Endometrium (tissue), 2 donors: ENCODE data around the gene STMN3.
"Not testable (repeated sequence)": the region's sequence is repeated elsewhere in the genome, so short reads cannot be mapped to it uniquely, and the experiment has no call there.

Experiments used
- FAIRE-seq: peaks from 2 replicates; lab custom pipeline; 2012; peaks lifted over from hg19 to GRCh38; lab: Jason Lieb, UNC
- donor health status: control.
- donor health status: control.

The STMN3 gene

DNA sequence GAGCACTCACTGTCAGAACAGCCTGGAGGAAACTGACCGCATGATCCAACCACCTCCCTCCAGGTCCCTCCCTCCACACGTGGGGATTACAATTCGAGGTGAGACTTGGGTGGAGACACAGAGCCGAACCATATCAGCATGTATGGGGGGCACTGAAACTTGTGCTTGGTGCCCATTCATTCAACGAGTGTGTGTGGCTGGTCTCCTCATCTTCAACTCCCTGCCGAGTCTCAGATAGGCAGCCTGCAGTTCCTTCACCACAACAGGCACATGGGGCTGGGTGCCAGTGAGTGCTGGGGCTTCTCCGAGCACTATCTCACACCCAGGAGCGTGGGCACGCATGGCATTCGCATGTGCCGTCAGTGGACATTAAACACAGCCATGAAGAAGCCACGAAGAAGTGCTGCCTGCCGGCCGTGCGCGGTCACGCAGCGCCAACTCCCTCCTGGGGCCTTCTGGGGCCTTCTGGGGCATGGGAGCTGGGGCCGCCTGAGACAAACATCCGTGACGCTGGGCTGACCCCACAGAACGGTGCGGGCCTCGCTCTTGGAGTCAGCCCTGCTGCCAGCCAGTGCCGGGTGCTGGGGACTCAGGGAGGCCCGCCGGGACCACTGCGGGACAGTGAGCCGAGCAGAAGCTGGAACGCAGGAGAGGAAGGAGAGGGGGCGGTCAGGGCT lies 4.2 kb upstream of the STMN3 start:
- no peak for FAIRE-seq

DNA sequence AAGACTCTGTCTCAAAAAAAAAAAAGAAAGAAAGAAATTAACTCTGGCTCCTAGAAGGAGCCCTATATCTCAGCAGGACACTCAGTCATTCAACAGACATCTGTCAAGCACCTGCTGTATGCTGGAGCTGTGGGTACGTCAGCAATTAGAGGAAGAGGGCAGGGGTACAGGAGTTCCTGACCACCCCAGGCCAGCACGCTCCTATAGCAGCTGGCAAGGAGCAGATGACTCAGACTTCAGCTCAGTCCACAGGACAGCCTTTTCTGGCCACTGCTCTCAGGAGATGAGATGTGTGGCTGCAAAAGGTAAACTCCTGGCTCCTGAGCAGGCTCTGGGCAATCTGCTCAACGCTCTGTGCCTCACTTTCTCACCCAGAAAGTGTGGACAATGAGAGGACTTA lies 3.2 kb upstream of the STMN3 start:
- FAIRE-seq: no peak

DNA sequence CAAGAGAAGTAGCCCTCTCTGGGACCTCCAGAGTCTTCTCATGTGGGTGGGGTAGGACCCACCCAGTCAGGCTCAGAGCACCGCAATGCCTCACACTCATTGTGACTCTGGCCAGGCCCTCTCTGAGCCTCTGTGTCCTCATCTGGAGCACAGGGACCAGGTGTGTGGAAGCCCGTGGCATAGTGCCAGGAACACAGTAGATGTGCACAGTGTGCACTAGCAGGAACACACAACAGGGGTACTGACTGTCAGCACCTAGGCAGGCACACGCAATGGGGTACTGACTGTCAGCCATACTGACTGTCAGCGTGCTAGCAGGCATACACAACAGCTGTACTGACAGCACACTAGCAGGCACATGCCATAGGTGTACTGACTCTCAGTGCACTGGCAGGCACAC lies 2.0 kb upstream of the STMN3 start:
- no peak for FAIRE-seq

DNA sequence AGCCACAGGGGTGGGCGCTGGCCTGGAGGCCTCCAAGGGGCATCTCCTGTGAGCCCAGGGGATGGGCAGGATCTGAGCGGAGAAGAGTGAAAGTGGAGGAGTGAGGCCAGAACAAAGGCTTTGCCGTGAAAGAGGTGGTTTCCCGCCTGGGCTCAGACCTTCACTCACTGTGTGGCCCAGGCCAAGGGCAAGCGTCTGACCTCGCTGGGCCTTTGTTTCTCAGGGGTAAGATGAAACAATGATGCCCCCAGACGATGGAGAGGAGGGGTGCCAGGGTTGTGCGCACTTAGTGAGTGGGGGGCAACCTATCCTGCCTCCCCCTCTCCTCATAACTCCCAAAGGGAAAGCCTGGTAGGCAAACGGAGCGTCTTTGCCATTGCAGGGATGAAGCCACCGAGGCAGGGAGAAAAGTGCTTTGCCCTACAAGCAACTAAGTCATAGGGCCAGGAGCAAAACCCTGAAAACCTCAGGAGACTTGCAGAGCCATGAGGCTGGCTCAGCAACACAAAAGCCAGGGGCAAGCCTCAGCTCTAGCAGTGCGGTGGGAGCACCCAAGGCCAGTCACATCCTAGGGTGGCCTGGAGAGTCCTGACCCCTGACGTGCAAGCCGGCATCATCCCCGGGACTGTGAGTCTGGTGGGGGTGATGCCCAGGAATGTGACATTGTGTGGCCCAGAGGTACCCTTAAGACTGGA lies 897 bp upstream of the STMN3 start:
- no peak for FAIRE-seq

DNA sequence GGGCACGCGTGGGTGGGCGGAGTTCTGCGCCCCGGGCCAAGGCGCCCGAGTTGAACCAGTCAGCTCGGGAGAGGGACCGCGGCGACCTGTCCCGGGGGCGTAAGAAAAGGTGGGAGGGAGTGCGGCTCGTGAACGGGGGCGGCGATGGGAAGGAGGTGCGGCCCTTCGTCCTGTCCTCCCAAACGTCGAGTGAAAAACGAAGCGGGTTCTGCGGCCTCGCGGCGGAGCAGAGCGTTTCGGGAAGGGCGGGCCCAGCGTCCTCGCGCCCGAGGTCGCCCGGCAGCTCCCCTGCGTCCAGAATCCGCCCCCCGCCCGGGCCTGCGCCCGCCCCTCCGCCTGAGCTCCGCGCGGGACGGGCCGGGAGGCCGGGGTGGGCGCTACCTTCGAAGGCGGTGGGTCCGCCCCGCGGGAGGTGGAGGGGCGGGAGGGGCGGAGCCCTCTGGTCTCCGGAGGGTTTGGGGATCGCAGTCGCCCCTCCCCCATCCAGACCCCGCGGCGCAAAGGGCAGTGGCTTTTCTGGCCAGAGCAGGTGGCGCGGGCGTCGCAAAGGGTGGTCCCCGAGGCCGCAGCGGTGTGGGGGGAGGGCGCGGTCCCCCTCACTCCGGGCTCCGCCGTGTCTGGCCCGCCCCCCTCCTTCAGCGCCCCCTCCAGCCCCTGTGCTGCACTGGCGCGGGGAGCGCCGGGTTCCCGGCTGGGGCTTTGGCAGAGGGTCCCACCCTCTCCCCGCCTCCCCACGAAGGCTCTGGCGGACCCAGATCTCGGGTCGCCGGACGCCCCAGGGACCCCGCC lies 838 bp downstream of the STMN3 start:
- FAIRE-seq: no peak

DNA sequence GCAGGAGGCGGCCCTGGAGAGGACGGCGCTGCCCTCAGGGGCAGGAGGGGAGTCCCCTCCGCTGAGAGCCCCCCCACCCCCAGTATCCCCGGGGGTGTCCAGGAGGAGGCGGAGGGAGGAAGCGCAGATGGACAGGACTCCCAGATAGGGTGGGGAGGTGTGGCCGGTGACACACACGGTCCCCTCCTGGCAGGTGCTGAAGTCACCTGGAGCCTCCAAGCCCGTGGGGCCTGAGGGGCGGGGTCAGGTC lies 1.4 kb downstream of the STMN3 start:
- no peak for FAIRE-seq

DNA sequence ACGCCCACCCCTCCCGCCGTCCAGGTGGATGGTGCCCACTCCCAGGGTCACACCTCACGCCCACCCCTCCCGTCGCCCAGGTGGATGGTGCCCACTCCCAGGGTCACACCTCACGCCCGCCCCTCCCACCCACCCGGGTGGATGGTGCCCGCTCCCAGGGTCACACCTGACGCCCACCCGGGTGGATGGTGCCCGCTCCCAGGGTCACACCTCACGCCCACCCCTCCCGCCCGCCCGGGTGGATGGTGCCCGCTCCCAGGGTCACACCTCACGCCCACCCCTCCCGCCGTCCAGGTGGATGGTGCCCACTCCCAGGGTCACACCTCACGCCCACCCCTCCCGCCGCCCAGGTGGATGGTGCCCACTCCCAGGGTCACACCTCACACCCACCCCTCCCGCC lies 2.7 kb downstream of the STMN3 start:
- not testable (repeated sequence) for FAIRE-seq

DNA sequence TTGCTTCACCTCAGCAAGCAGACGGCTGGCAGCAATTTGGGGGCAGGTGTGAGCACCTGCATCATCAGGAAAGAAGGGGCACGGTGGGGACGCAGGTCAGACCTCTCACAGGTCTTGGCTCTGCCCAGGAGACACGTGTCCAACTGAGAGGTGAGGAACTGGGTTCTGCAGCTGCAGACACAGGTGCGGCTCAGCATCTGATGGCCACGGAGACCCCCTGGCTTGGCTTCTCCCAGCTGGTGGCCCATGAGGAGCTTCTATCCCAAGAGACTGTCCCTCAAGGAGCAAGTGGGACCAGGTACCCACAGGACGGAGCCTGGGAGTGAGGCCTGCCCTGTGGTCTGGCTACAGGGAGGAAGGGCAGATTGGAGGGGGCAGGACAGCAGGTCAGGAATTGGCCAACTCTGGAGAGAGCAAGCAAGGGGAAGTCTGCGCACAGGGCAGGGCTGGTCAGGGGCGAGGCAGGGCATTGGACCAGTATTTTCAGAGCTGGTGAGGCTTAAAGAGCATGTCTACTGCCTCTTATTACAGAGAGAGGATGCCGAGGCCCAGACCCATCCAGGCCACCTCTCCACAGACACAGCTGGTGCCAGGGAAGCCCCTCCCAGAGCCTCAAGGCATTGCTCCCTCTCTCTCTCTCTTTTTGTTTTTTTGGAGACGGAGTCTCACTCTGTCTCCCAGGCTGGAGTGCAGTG lies 4.2 kb downstream of the STMN3 start:
- no peak for FAIRE-seq

DNA sequence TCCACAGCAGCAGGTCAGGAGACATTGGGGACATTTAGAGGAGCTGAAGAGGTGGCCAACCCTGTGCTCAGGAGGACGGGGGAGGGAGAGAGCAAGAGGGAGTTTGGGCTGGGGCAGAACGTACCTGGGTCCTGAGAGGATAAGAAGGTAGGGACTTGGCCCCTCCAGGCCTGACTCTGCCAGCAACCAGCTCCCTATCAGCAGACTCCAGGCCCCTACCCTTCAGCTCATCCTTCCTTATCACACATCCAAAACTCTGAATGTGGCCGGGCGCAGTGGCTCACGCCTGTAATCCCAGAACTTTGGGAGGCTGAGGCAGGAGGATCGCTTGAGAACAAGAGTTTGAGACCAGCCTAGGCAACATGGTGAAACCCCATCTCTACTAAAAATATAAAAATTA lies 5.0 kb downstream of the STMN3 start:
- FAIRE-seq: no peak

DNA sequence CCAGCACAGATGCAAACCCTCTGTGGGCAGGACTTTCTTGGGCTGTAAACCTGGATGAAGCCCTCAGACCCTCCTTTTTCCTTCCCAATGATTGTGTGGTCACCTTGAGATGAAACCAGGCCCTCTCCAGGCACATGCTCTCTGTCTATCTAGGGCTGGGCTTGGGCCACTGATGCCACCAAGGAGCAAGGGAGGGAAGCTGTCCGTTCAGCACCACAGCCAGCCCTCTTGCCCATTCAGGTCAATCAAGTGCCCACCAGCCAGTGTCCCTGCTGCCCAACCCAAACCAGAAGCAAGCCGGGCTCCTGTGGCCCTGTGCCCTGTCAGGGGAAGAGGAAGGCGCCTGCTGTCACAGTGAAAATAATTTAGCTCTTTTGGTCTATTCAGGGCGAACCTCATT lies 8.0 kb downstream of the STMN3 start:
- FAIRE-seq: no peak

DNA sequence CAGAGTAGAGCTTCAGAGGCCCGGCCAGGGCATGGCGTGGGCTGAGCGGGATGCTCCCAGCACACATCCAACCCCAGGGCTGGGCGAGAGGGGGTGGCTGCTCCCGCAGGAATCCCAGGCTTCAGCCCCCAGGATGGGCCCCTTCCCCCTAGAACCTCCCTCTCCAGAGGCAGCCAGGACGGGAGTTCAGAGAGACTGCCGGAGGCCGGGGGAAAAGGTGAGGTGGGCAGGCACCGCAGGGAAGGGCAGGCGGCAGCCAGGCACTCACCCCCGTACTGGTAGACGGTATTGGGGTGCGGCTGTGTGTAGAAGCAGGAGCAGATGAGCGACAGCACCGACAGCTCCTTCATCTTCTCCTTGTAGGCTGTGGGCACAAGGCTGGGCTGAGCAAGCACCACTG lies 9.3 kb downstream of the STMN3 start:
- no peak for FAIRE-seq

DNA sequence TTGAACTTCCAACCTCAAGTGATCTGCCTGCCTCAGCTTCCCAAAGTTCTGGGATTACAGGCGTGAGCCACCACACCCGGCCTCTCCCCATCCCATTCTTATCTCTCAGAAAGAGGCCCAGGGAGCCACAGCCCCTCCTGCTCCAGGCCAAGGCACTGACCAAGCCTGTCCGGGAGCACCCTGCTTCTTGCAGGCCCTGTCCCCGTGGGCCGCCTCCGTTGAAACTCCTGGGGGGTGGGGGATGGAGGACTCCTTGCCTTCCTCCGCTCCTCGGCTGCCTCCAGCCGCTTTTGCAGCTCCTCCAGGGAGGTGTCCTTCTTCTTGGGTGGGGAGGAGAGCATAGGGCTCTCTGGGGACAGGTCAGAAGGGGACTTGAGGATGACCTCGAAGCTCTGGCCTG lies 9.7 kb downstream of the STMN3 start:
- FAIRE-seq: no peak

DNA sequence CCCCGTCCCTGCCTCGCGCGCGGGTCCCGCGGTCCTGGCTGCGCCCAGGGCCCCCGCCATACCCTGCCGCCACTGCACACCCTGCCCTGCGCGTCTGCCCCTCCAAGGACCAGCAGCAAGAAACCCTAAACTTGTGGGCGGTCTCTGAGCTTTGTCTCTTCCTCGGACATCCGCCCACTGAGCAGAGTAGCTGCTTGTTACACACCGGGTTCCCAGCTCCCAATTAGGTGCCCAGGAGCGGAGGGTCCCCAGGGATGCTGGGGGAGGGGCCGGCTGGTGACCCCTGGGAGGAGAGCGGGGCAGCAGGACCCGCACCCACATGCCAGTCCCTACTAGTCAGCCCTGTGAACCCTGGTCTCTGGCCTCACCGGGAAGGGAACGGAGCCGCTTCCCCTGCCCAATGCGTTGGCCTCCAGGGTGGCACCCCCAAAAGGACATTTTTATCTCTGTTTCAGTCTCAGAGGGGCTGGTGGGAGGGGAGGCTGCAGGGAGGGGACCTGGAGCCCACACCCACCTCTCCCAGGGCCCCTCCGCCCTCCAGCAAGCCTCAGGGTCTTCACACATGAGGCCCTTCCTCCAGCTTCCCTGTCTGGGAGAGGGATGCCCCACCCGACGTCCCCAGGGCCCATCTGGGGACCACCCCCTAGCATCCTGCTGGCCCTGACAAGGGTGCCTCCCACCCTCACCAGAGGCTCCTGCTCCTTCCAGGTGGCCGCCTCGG lies 10.5 kb downstream of the STMN3 start:
- no peak for FAIRE-seq

DNA sequence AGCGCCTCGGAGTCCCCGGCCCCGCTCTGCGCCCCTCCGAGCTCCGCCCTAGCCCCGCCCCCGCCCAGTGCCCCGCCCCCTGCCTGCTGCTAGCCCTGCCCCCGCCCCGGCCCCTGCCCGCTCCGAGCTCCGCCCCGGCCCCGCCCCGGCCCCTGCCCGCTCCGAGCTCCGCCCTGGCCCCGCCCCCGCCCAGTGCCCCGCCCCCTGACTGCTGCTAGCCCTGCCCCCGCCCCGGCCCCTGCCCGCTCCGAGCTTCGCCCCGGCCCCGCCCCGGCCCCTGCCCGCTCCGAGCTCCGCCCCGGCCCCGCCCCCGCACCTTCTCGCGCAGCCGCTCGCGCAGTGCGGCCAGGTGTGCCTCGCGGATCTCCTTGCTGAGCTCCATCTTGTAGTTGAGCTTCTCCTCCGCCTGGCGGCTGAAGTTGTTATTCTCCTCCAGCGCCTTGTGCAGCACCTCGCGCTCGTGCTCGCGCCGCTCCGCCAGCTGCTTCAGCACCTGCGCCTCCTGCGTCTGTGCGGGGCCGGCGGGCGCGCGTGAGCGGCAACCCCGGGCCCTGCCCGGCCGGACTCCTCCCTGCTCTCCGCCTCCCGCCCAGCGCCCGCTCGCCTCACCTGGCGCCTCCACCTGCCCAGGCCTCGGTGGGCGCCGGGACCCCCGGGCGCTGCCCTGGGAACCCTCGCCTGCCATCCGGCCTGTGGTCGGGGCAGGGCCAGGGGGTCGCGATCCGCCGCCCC lies 11.3 kb downstream of the STMN3 start:
- FAIRE-seq: no peak

DNA sequence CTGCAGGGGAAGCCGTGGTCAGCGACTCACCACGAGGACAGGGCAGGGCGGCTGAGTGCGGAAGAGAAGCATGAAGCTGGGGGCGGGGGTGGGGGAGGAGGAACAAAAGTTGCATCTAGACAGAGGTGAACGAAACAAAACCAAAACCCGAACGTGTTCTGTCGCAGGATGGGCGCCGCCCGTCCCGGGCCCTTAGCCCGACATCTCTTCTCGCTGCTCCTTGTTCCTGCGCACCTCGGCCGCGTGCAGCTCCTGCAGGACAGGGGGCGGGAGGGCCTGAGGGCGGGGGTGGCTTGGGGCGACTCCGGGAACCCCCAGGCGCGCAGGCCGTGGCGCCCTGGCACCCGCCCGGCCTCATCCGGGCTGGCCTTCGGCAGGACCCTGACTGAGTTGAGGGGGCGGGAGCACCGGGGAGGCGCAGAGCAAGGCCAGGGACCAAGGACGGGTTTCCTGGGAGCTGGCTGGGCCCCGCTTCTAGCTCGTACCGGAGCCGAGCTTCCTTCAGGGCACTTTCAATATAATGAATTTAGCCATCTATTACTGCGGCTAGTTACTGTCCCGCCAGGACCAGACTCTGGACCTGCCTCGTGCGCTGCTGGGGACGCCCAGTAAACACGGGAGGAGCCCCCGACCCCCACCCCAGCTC lies 12.0 kb downstream of the STMN3 start:
- FAIRE-seq: no peak

DNA sequence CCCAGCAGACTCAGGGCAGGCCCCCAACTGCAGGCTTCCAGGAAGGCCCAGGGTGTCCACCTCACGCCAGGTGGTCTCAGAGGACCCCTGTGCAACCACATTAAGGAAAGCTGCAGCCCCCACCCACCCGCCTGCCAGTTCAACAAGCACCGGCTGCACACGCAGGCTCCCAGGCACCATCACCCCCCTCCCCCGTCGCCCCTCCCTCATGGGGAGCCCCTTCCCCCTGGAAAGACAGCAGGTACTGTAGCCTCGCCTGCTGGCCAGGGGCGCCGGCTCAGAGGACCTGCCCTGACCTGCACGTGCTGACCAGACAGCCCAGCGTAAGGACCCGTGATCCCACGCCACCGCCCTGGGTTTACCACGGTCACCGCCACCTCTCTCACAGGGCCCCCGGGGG lies 12.5 kb downstream of the STMN3 start:
- not testable (repeated sequence) for FAIRE-seq

DNA sequence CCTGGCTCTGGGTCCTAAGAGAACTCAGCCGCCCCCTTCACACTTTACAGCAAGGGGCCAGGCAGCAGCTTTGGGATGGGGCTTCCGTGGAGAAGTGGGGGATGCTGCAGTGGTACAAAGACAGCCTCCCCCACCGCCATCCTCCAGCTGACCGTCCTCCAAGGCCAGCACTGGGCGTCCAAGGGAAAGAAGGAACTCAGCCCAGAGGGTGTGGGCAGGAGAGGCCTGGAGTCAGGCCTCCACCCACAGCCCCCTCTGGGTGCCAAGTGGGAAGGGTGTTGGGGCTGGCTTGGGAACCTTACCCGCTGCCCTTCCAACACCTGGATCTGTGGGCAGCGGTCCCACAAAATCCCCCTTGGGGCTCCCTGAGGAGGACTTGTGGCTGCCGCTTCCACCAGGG lies 13.1 kb downstream of the STMN3 start:
- FAIRE-seq: no peak

DNA sequence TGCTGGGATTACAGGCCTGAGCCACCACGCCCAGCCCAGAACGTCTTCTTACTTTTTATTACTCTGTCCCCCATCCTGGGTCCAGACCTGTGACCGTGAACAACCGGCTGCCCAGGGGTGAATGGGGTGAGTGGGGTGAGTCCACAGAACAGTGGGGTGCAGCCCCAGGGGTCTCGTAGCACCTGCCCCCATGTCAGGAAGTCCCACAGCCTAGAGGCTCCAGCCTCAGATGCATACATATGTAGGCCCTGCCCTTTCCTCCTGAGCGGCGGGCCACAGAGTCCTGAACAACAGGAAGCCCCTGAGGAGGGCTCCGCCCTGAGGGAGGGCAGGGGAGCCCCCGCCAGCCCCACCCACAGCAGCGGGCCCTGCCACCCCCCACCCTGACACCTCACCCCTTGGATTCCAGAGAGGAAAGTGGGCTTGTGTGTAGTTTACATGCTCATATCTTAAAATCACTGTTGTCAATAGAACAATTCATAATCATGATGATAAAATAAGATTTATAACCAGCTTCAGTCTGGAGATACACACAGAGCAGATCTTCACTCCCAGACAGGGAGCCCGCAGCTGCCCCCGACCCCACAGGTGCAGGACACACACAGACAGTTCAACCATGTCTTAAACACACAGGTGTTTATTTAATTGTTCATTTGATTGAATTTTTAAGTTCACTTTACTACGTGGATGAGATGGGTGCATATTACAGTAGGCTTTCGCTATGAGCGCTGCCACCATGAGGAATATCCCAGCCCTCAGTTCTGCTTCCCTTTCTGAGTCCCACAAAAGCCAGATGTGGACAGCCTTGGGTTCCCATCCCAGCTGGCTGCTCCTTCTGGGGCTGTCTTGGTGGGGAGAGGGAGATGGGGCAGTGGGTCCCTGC lies 13.9 kb downstream of the STMN3 start:
- FAIRE-seq: no peak

DNA sequence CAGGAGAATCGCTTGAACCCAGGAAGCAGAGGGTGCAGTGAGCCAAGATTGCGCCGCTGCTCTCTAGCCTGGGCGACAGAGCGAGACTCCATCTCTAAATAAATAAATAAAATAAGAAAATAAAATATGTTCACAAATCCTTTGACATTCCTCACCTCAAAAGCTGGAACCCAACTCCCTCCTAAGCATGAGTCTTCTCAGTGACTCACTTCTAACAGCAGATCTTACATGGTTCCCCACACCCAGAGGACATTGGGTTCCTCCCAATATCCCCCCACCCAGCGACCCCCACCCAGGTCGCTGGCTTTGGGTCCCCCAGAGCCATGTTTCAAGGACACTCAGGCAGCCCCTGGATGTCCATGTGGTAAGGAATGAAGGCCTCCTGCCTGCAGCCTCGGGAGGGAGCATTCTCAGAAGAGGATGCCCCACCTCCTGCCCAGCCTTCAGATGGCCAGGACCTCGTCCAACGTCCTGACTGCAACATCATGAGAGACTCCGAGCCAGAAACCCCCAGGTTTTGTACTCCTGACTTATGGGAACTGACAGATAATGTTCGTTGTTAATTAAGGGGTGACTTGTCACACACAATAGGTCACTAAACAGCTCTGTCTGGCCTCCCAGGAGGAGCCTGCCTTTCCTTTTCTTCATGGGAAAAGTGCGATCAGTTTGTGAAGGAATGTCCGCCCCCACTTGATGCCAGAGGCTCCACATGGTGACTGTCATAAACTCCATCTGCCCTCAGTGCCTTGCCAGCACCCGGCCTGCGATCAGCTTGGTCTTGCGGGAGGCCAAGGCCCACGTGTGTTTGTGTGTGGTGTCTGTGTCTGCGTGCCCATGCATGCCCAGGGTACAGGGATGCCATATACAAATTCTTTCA lies 16.2 kb downstream of the STMN3 start:
- no peak for FAIRE-seq
